Measurements from ENCODE around the gene DNAH5.

DNAH5 gene

DNA sequence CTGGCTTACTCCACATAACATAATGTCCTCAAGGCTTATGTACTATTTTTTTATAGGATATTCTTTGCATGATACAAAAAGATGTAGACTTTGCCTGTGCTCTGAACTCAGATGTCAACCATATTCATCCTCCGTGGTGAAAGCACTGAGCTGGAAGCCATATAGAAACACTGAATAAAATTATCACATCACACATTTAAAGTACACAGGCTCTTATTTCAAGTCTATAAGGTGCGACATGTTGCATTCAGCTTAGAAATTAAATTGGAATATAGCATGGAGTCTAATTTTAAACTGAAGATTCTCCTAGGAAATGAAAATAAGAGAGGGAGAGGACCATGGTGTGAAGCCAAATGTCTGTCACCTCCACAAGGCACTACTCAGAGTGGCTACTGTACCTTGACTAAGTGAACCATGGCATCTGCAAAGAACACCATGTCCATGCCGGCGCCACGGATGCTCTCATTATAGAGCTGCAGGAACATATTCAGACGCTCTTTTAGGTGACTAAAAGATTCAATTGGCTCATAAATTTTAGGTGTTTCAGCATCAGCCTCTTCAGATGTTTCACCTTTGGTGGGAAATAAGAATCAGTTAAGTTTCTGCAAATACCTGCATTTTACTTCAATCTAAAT, 158.6 kb downstream of the DNAH5 start:
- DNase-seq: no peak
- in situ Hi-C loops (cut with HindIII; ENCODE audit: low pct_ligation_motif_present, low sequenced_read_pairs): no loop called here
- no peaks in the 10 kb centered on the region for H3K27me3 ChIP-seq (replicated peaks)
- H3K27ac ChIP-seq: no peak overlapping the region
- no peaks in the 10 kb centered on the region for H3K36me3 ChIP-seq (replicated peaks)
- H3K4me3 ChIP-seq (ENCODE audit: low read depth, low read length): no peak overlapping the region
- TF ChIP-seq, protein P1, sequence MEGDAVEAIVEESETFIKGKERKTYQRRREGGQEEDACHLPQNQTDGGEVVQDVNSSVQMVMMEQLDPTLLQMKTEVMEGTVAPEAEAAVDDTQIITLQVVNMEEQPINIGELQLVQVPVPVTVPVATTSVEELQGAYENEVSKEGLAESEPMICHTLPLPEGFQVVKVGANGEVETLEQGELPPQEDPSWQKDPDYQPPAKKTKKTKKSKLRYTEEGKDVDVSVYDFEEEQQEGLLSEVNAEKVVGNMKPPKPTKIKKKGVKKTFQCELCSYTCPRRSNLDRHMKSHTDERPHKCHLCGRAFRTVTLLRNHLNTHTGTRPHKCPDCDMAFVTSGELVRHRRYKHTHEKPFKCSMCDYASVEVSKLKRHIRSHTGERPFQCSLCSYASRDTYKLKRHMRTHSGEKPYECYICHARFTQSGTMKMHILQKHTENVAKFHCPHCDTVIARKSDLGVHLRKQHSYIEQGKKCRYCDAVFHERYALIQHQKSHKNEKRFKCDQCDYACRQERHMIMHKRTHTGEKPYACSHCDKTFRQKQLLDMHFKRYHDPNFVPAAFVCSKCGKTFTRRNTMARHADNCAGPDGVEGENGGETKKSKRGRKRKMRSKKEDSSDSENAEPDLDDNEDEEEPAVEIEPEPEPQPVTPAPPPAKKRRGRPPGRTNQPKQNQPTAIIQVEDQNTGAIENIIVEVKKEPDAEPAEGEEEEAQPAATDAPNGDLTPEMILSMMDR (IDR thresholded peaks at IDR 0.05; ENCODE audit: low read depth, low read length, missing control alignments): no peak

GRCh38 chr5:13783726-13784125, 160.8 kb downstream of the DNAH5 start:
- in situ Hi-C loops (cut with HindIII; ENCODE audit: low pct_ligation_motif_present, low sequenced_read_pairs): no loop called here
- H3K4me3 ChIP-seq (ENCODE audit: low read depth, low read length): no peak overlapping the region
- H3K27ac ChIP-seq: no peak overlapping the region
- no peaks in the 10 kb centered on the region for H3K27me3 ChIP-seq (replicated peaks)
- H3K36me3 ChIP-seq (replicated peaks): no peaks in the 10 kb centered on the region
- TF ChIP-seq, protein P1 (IDR thresholded peaks at IDR 0.05; ENCODE audit: low read depth, low read length, missing control alignments): no peak
- no peak for DNase-seq

DNA sequence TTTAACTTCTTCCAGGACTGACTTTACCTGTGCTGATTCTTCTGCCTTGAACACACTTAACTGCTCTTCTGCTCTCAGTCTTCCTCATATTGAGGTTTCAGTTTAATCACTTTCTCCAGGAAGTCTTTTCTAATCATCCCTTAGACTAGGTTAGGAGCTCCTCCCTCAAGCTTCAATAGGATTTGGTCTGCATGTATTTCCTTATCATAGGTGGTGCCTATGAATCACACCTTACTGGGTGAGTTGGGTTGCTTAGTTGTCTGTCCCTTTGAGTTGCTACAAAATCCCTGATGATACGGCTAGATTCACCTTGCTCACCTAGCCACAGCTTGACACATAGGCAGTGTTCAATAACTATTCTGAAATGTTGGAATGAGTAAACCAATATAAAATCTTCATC, 164.4 kb downstream of the DNAH5 start:
- in situ Hi-C loops (cut with HindIII; ENCODE audit: low pct_ligation_motif_present, low sequenced_read_pairs): no loop called here
- H3K27ac ChIP-seq: no peak overlapping the region
- H3K27me3 ChIP-seq (replicated peaks): no peaks in the 10 kb centered on the region
- H3K36me3 ChIP-seq (replicated peaks): no peaks in the 10 kb centered on the region
- no peak overlapping the region for H3K4me3 ChIP-seq (ENCODE audit: low read depth, low read length)
- no peak for DNase-seq
- TF ChIP-seq, protein P1 (IDR thresholded peaks at IDR 0.05; ENCODE audit: low read depth, low read length, missing control alignments): no peak

GRCh38 chr5:13773649-13774048, 170.8 kb downstream of the DNAH5 start:
- H3K4me3 ChIP-seq (ENCODE audit: low read depth, low read length): no peak overlapping the region
- H3K27ac ChIP-seq: no peak overlapping the region
- TF ChIP-seq, protein P1 (IDR thresholded peaks at IDR 0.05; ENCODE audit: low read depth, low read length, missing control alignments): no peak
- DNase-seq: no peak
- H3K36me3 ChIP-seq (replicated peaks): no peaks in the 10 kb centered on the region
- in situ Hi-C loops (cut with HindIII; ENCODE audit: low pct_ligation_motif_present, low sequenced_read_pairs): no loop called here
- no peaks in the 10 kb centered on the region for H3K27me3 ChIP-seq (replicated peaks)

GRCh38 chr5:13771011-13771571, 173.4 kb downstream of the DNAH5 start:
- Histone ChIP-seq H3K36me3 (replicated peaks) (no peaks in the 10 kb centered on the region), H3K4me3 (ENCODE audit: low read depth, low read length) (no peak overlapping the region), H3K27me3 (replicated peaks) (no peaks in the 10 kb centered on the region), H3K27ac (no peak overlapping the region)
- in situ Hi-C loops (cut with HindIII; ENCODE audit: low pct_ligation_motif_present, low sequenced_read_pairs): no loop called here
- DNase-seq: peak; percentile 1
- TF ChIP-seq, protein P1 (IDR thresholded peaks at IDR 0.05; ENCODE audit: low read depth, low read length, missing control alignments): no peak

GRCh38 chr5:13766236-13766635, 178.3 kb downstream of the DNAH5 start:
- H3K4me3 ChIP-seq (ENCODE audit: low read depth, low read length): no peak overlapping the region
- in situ Hi-C loops (cut with HindIII; ENCODE audit: low pct_ligation_motif_present, low sequenced_read_pairs): no loop called here
- no peak overlapping the region for H3K27ac ChIP-seq
- TF ChIP-seq, protein P1 (IDR thresholded peaks at IDR 0.05; ENCODE audit: low read depth, low read length, missing control alignments): no peak
- no peaks in the 10 kb centered on the region for H3K36me3 ChIP-seq (replicated peaks)
- no peak for DNase-seq
- H3K27me3 ChIP-seq (replicated peaks): no peaks in the 10 kb centered on the region
